ENCODE measurements around the gene PARVG. TPM values are rescaled to one million over a fixed set of nuclear protein-coding genes. Genes with fewer than 3 reads are reported as not detected.

Gene PARVG
- total RNA-seq, 1 donor from 2014 or later, result 0.23 TPM

- Mint-ChIP-seq H3K4me1 (ENCODE audit: low read depth, unreplicated experiment) (peaks cover 3% of the 10 kb centered on the region), H3K27ac (ENCODE audit: unreplicated experiment) (no peak overlapping the region), H3K27me3 (ENCODE audit: low read depth, unreplicated experiment) (peaks cover 17% of the 10 kb centered on the region), H3K4me3 (ENCODE audit: unreplicated experiment) (no peak overlapping the region), H3K36me3 (ENCODE audit: low read depth, unreplicated experiment) (peaks cover 7% of the 10 kb centered on the region), H3K9me3 (ENCODE audit: unreplicated experiment) (no peaks in the 10 kb centered on the region)
- Histone ChIP-seq H3K9me3 (ENCODE audit: insufficient read depth, low read depth, low read length) (no peaks in the 10 kb centered on the region), H3K36me3 (ENCODE audit: insufficient read depth, low read length) (no peaks in the 10 kb centered on the region), H3K27me3 (ENCODE audit: insufficient read depth, low read length) (no peaks in the 10 kb centered on the region), H3K4me2 (ENCODE audit: low read length) (no peak overlapping the region), H3K4me1 (ENCODE audit: insufficient read depth, low read length) (no peaks in the 10 kb centered on the region), H3K79me2 (ENCODE audit: insufficient read depth, low read length) (no peaks in the 10 kb centered on the region), H3K9ac (ENCODE audit: low read length) (no peak overlapping the region), H2AFZ (ENCODE audit: low read depth, low read length) (no peak overlapping the region), H4K20me1 (ENCODE audit: insufficient read depth, low read length) (peaks cover 5% of the 10 kb centered on the region), H3K4me3 (ENCODE audit: insufficient read depth, low read depth, low read length) (no peak overlapping the region), H3K27ac (ENCODE audit: low read depth, low read length) (no peak overlapping the region)
- no peak for TF ChIP-seq EZH2 (IDR thresholded peaks at IDR 0.05; ENCODE audit: insufficient read depth, low read length)
- no peak for TF ChIP-seq CTCF (IDR thresholded peaks at IDR 0.05; ENCODE audit: insufficient read depth, low read depth, low read length)
- no peak for DNase-seq (ENCODE audit: low read depth)
- FAIRE-seq, result no peak
These were observed 17.2 kb upstream of the PARVG start for GRCh38 chr22:44163536-44163935.

GRCh38 chr22:44164031-44164430 is 16.7 kb upstream of the PARVG start:
- Histone ChIP-seq H3K4me3 (ENCODE audit: insufficient read depth, low read depth, low read length) (no peak overlapping the region), H2AFZ (ENCODE audit: low read depth, low read length) (no peak overlapping the region), H3K9ac (ENCODE audit: low read length) (no peak overlapping the region), H3K4me1 (ENCODE audit: insufficient read depth, low read length) (no peaks in the 10 kb centered on the region), H4K20me1 (ENCODE audit: insufficient read depth, low read length) (peaks cover 5% of the 10 kb centered on the region), H3K27ac (ENCODE audit: low read depth, low read length) (no peak overlapping the region), H3K4me2 (ENCODE audit: low read length) (no peak overlapping the region), H3K36me3 (ENCODE audit: insufficient read depth, low read length) (no peaks in the 10 kb centered on the region), H3K27me3 (ENCODE audit: insufficient read depth, low read length) (no peaks in the 10 kb centered on the region), H3K9me3 (ENCODE audit: insufficient read depth, low read depth, low read length) (no peaks in the 10 kb centered on the region), H3K79me2 (ENCODE audit: insufficient read depth, low read length) (no peaks in the 10 kb centered on the region)
- FAIRE-seq, result no peak
- Mint-ChIP-seq H3K27me3 (ENCODE audit: low read depth, unreplicated experiment) (peaks cover 19% of the 10 kb centered on the region), H3K4me1 (ENCODE audit: low read depth, unreplicated experiment) (no peaks in the 10 kb centered on the region), H3K9me3 (ENCODE audit: unreplicated experiment) (no peaks in the 10 kb centered on the region), H3K36me3 (ENCODE audit: low read depth, unreplicated experiment) (peaks cover 7% of the 10 kb centered on the region), H3K4me3 (ENCODE audit: unreplicated experiment) (no peak overlapping the region), H3K27ac (ENCODE audit: unreplicated experiment) (no peak overlapping the region)
- DNase-seq (ENCODE audit: low read depth), result no peak
- TF ChIP-seq CTCF (IDR thresholded peaks at IDR 0.05; ENCODE audit: insufficient read depth, low read depth, low read length) (no peak), EZH2 (IDR thresholded peaks at IDR 0.05; ENCODE audit: insufficient read depth, low read length) (no peak)

- Histone ChIP-seq H3K9me3 (ENCODE audit: insufficient read depth, low read depth, low read length) (no peaks in the 10 kb centered on the region), H3K9ac (ENCODE audit: low read length) (no peak overlapping the region)
These were observed 15.3 kb upstream of the PARVG start for GRCh38 chr22:44165286-44165874.

More at GRCh38 chr22:44165286-44165874, 15.3 kb upstream of the PARVG start:
- H3K27ac Mint-ChIP-seq (ENCODE audit: unreplicated experiment), result no peak overlapping the region
- Histone ChIP-seq H3K79me2 (ENCODE audit: insufficient read depth, low read length) (no peaks in the 10 kb centered on the region), H3K36me3 (ENCODE audit: insufficient read depth, low read length) (no peaks in the 10 kb centered on the region), H3K4me3 (ENCODE audit: insufficient read depth, low read depth, low read length) (no peak overlapping the region), H2AFZ (ENCODE audit: low read depth, low read length) (no peak overlapping the region), H3K27ac (ENCODE audit: low read depth, low read length) (no peak overlapping the region), H3K4me1 (ENCODE audit: insufficient read depth, low read length) (no peaks in the 10 kb centered on the region), H4K20me1 (ENCODE audit: insufficient read depth, low read length) (no peaks in the 10 kb centered on the region), H3K27me3 (ENCODE audit: insufficient read depth, low read length) (no peaks in the 10 kb centered on the region), H3K4me2 (ENCODE audit: low read length) (no peak overlapping the region)
- H3K27me3 Mint-ChIP-seq (ENCODE audit: low read depth, unreplicated experiment), result peaks cover 17% of the 10 kb centered on the region
- H3K4me3 Mint-ChIP-seq (ENCODE audit: unreplicated experiment), result no peak overlapping the region
- no peaks in the 10 kb centered on the region for H3K9me3 Mint-ChIP-seq (ENCODE audit: unreplicated experiment)
- FAIRE-seq (no peak), DNase-seq (ENCODE audit: low read depth) (no peak)
- no peaks in the 10 kb centered on the region for H3K4me1 Mint-ChIP-seq (ENCODE audit: low read depth, unreplicated experiment)
- peaks cover 7% of the 10 kb centered on the region for H3K36me3 Mint-ChIP-seq (ENCODE audit: low read depth, unreplicated experiment)
- TF ChIP-seq CTCF (IDR thresholded peaks at IDR 0.05; ENCODE audit: insufficient read depth, low read depth, low read length) (no peak), EZH2 (IDR thresholded peaks at IDR 0.05; ENCODE audit: insufficient read depth, low read length) (no peak)
